ENCODE data around the gene RPLP2. TPM values are rescaled to one million over a fixed set of nuclear protein-coding genes. Genes with fewer than 3 reads are reported as not detected.

RPLP2 gene
- total RNA-seq, 1 experiment from 2014 or later: 3,468 TPM

- intact Hi-C loops (cut with micrococcal nuclease; ENCODE audit: unreplicated experiment): no loop called here
- H3K27me3 ChIP-seq (ENCODE audit: control insufficient read depth, insufficient read depth, low read length): no peaks in the 10 kb centered on the region
- H3K27ac ChIP-seq (ENCODE audit: low read length): peak overlapping the region; percentile 76
- ChIA-PET CTCF (interaction anchor here (1.2 kb wide), 2 partner anchors 10 to 11 kb away, joined by 3 read pairs; partner anchors contain the start of gene RPLP2), POLR2A (interaction anchor here (0.6 to 1.9 kb wide), 4 partner anchors 9 to 254 kb away, joined by 4 to 11 read pairs (median 8); partner anchors contain the start of gene CRACR2B)
- ATAC-seq (peak; percentile 66), DNase-seq (ENCODE audit: low read depth, low spot score) (no peak)
- H3K9me3 ChIP-seq (ENCODE audit: control insufficient read depth, insufficient read depth, low read depth, low read length): no peaks in the 10 kb centered on the region
- TF ChIP-seq SIN3A (IDR thresholded peaks at IDR 0.05; ENCODE audit: borderline replicate concordance, insufficient read depth, low read depth, low read length): peak; percentile 83; the same call in 1 of the 2 replicates
- TF ChIP-seq TCF7L2 (IDR thresholded peaks at IDR 0.05; ENCODE audit: low read depth, low read length): peak; percentile 79; the same call in 1 of the 2 replicates
- TF ChIP-seq, protein P1, sequence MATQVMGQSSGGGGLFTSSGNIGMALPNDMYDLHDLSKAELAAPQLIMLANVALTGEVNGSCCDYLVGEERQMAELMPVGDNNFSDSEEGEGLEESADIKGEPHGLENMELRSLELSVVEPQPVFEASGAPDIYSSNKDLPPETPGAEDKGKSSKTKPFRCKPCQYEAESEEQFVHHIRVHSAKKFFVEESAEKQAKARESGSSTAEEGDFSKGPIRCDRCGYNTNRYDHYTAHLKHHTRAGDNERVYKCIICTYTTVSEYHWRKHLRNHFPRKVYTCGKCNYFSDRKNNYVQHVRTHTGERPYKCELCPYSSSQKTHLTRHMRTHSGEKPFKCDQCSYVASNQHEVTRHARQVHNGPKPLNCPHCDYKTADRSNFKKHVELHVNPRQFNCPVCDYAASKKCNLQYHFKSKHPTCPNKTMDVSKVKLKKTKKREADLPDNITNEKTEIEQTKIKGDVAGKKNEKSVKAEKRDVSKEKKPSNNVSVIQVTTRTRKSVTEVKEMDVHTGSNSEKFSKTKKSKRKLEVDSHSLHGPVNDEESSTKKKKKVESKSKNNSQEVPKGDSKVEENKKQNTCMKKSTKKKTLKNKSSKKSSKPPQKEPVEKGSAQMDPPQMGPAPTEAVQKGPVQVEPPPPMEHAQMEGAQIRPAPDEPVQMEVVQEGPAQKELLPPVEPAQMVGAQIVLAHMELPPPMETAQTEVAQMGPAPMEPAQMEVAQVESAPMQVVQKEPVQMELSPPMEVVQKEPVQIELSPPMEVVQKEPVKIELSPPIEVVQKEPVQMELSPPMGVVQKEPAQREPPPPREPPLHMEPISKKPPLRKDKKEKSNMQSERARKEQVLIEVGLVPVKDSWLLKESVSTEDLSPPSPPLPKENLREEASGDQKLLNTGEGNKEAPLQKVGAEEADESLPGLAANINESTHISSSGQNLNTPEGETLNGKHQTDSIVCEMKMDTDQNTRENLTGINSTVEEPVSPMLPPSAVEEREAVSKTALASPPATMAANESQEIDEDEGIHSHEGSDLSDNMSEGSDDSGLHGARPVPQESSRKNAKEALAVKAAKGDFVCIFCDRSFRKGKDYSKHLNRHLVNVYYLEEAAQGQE (IDR thresholded peaks at IDR 0.05; ENCODE audit: insufficient read depth in 1 of 2, low read depth in 2 of 2, low read length in 1 of 2): no peak
- TF ChIP-seq POLR2AphosphoS5 (IDR thresholded peaks at IDR 0.05; ENCODE audit: low read depth, low read length): peak; percentile 97
- no peak for TF ChIP-seq CTCF (IDR thresholded peaks at IDR 0.05)
- in situ Hi-C loops (cut with HindIII; ENCODE audit: low pct_unique_long_range_greater_than_20kb, low sequenced_read_pairs): no loop called here
- H3K4me1 ChIP-seq (ENCODE audit: control insufficient read depth, insufficient read depth, low read length): peaks cover 37% of the 10 kb centered on the region
- BruUV-seq (replicated peaks): no TSS peak
- 0 out of 2 replicates have a peak, but pooled peaks cover 2% of the 10 kb centered on the region for H3K36me3 ChIP-seq (ENCODE audit: control insufficient read depth, insufficient read depth, low read length)
- H3K4me3 ChIP-seq (ENCODE audit: low read depth in 2 of 2, low read length in 2 of 2): peak overlapping the region; percentile 80 to 88
Observed at GRCh38 chr11:819129-819931, 9.6 kb downstream of the RPLP2 start.

DNA sequence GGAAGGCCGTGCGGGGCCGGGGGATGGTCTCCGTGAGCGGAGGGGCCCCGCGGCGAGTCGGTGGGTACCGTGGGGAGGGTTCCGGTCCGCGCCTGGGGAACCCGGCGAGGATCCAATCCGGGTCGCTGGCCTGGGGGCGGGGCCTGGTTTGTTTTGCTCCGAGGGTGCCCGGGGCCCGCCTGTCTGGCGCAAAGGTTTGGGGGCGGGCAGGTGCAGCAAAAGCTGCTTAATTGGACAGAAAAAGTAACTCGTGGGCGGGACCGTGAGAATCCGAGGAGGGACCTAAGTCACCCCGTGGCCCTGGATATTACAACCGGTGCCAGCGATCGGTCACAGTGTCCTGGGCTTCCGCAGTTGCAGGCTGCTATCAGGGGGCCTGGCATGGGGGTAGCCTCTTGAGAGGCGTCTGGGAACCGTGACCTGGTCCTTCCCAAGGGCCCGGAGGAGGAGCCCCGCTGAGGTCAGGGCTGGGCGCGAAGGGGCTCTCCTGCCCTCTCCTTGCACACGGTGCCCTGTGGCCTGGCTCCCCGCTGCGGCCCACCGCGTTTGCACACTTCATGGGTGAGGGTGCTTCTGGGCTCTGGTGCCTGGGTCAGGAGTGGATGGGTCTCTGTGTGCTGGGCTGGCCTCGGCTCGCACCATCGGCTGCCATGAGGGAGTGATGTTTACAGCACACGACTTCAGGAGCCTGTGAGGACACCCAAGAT is 10.3 kb downstream of the RPLP2 start:
- no peaks in the 10 kb centered on the region for H3K9me3 ChIP-seq (ENCODE audit: control insufficient read depth, insufficient read depth, low read depth, low read length)
- intact Hi-C loops (cut with micrococcal nuclease; ENCODE audit: unreplicated experiment): no loop called here
- POLR2A ChIA-PET: interaction anchor here (1.1 to 1.9 kb wide), 3 partner anchors 8 to 11 kb away, joined by 4 to 11 read pairs (median 9); partner anchors contain the start of gene CRACR2B

More for the DNA sequence above, 10.3 kb downstream of the RPLP2 start:
- CTCF ChIA-PET: interaction anchor here (0.7 kb wide), 1 partner anchor 18 kb away, joined by 3 read pairs; no protein-coding TSS in a partner anchor
- in situ Hi-C loops (cut with HindIII; ENCODE audit: low pct_unique_long_range_greater_than_20kb, low sequenced_read_pairs): no loop called here
- 0 out of 2 replicates have a peak, but pooled peaks cover 2% of the 10 kb centered on the region for H3K36me3 ChIP-seq (ENCODE audit: control insufficient read depth, insufficient read depth, low read length)
- ATAC-seq: peak; percentile 67
- H3K27ac ChIP-seq (ENCODE audit: low read length): peak overlapping the region; percentile 89
- no peaks in the 10 kb centered on the region for H3K27me3 ChIP-seq (ENCODE audit: control insufficient read depth, insufficient read depth, low read length)
- peaks cover 45% of the 10 kb centered on the region for H3K4me1 ChIP-seq (ENCODE audit: control insufficient read depth, insufficient read depth, low read length)
- no peak for DNase-seq (ENCODE audit: low read depth, low spot score)
- TSS peak; percentile 85 for BruUV-seq (replicated peaks)
- peak overlapping the region; percentile 80 to 88 for H3K4me3 ChIP-seq (ENCODE audit: low read depth in 2 of 2, low read length in 2 of 2)
- TF ChIP-seq SIN3A (IDR thresholded peaks at IDR 0.05; ENCODE audit: borderline replicate concordance, insufficient read depth, low read depth, low read length) (peak; percentile 88; the same call in 1 of the 2 replicates), POLR2AphosphoS5 (IDR thresholded peaks at IDR 0.05; ENCODE audit: low read depth, low read length) (peak; percentile 69; the same call in 1 of the 2 replicates), TCF7L2 (IDR thresholded peaks at IDR 0.05; ENCODE audit: low read depth, low read length) (no peak)
